Tibial nerve (tissue), 4 donors: Measurements from ENCODE around the gene GALE.

ENCODE experiments used
- EP300 ChIP-seq, 2 donors: sonication (generic); formaldehyde crosslinking; IDR thresholded peaks; one replicate each; pipeline ENCODE4 v1.6.1; 2017; ENCODE audit warnings: antibody characterized with exemption in 2 of 2, mild to moderate bottlenecking in 1 of 2
- POLR2A ChIP-seq, 2 donors: fragments of 450-650 bp; IDR thresholded peaks; one replicate each; pipeline ENCODE4 v1.6.1; 2017; ENCODE audit warnings: antibody characterized with exemption in 2 of 2, mild to moderate bottlenecking in 2 of 2, moderate library complexity in 2 of 2
- TF ChIP-seq, protein P1 (sequence below), 5 experiments: fragments of 200-600 bp in 3 of 5; fragments of 450-650 bp in 2 of 5; sonication (generic) in 3 of 5; IDR thresholded peaks; one replicate each; pipeline ENCODE4 v1.5.1; 2016 to 2019; ENCODE audit warnings: antibody characterized with exemption in 5 of 5, mild to moderate bottlenecking in 3 of 5, moderate library complexity in 2 of 5

DNA sequence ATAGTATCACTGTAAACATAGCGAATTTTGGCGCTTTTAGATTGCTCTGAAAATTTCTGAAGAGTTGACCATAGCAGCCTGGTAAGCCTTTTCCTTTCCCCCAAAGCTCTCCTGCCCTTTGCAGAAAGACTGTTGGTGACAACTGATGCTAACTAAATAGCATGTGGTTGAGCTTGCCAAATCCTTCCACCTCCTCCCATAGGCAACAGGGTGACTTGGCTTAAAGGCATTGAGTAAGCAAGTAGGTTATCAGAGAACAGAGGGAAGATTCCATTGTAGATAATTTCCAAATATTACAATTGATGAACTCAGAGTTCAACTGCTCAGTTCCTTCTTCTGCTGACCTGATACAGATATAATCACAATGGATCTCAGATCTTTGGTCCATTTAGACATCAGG is 44.6 kb upstream of the GALE start:
- TF ChIP-seq, protein P1, sequence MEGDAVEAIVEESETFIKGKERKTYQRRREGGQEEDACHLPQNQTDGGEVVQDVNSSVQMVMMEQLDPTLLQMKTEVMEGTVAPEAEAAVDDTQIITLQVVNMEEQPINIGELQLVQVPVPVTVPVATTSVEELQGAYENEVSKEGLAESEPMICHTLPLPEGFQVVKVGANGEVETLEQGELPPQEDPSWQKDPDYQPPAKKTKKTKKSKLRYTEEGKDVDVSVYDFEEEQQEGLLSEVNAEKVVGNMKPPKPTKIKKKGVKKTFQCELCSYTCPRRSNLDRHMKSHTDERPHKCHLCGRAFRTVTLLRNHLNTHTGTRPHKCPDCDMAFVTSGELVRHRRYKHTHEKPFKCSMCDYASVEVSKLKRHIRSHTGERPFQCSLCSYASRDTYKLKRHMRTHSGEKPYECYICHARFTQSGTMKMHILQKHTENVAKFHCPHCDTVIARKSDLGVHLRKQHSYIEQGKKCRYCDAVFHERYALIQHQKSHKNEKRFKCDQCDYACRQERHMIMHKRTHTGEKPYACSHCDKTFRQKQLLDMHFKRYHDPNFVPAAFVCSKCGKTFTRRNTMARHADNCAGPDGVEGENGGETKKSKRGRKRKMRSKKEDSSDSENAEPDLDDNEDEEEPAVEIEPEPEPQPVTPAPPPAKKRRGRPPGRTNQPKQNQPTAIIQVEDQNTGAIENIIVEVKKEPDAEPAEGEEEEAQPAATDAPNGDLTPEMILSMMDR (IDR thresholded peaks at IDR 0.05) = no peak
- no peak for TF ChIP-seq POLR2A (IDR thresholded peaks at IDR 0.05)
- no peak for TF ChIP-seq EP300 (IDR thresholded peaks at IDR 0.05)
